Spleen (tissue), 11 donors: Measurements from ENCODE around the gene RANBP1. TPM values are rescaled to one million over a fixed set of nuclear protein-coding genes. Genes with fewer than 3 reads are reported as not detected.

ENCODE experiments used
- DNase-seq: peaks from one replicate; pipeline ENCODE4 v3.0.0-alpha.2; 2020
- H3K27ac ChIP-seq, 8 donors: fragments of 200-600 bp; sonication (generic) in 7 of 8; 1 replicate in 4 of 8; 2 replicates in 4 of 8; pipeline versions ENCODE4 v1.5.0 to v1.8.0; 2016 to 2021; ENCODE audit warnings: inconsistent platforms in 4 of 8, mild to moderate bottlenecking in 4 of 8, moderate library complexity in 1 of 8
- H3K27me3 ChIP-seq, 7 donors: fragments of 200-600 bp; sonication (generic) in 6 of 7; replicated peaks in 1 of 7; 1 replicate in 4 of 7; 2 replicates in 3 of 7; pipeline versions ENCODE4 v1.5.0 to v1.8.0; 2016 to 2021; ENCODE audit warnings: inconsistent platforms in 3 of 7, mild to moderate bottlenecking in 1 of 7
- H3K36me3 ChIP-seq, 6 donors: fragments of 200-600 bp; sonication (generic) in 5 of 6; 1 replicate in 4 of 6; 2 replicates in 2 of 6; pipeline versions ENCODE4 v1.5.0 to v1.8.0; 2016 to 2021; ENCODE audit warnings: inconsistent platforms in 2 of 6
- H3K4me1 ChIP-seq, 6 donors: fragments of 200-600 bp; sonication (generic) in 5 of 6; 1 replicate in 3 of 6; 2 replicates in 3 of 6; pipeline versions ENCODE4 v1.5.0 to v1.8.0; 2016 to 2021; ENCODE audit warnings: inconsistent platforms in 3 of 6
- H3K4me3 ChIP-seq, 8 donors: fragments of 200-600 bp; sonication (generic) in 7 of 8; 1 replicate in 4 of 8; 2 replicates in 4 of 8; pipeline versions ENCODE4 v1.5.0 to v1.8.0; 2016 to 2021; ENCODE audit warnings: inconsistent platforms in 4 of 8, mild to moderate bottlenecking in 4 of 8, moderate library complexity in 2 of 8
- H3K9me3 ChIP-seq, 8 donors: fragments of 200-600 bp; sonication (generic) in 7 of 8; 1 replicate in 4 of 8; 2 replicates in 4 of 8; pipeline versions ENCODE4 v1.5.0 to v1.8.0; 2016 to 2021; ENCODE audit warnings: inconsistent platforms in 4 of 8
- POLR2A ChIP-seq, 3 donors: fragments of 450-650 bp; IDR thresholded peaks; one replicate each; pipeline ENCODE4 v1.5.1; 2017; ENCODE audit warnings: antibody characterized with exemption in 3 of 3, mild to moderate bottlenecking in 1 of 3
- POLR2AphosphoS5 ChIP-seq, 3 donors: sonication (generic); formaldehyde crosslinking; IDR thresholded peaks; one replicate each; pipeline ENCODE4 v1.5.1; 2017; ENCODE audit warnings: antibody characterized with exemption in 3 of 3
- WGBS, 5 donors: extraction: QIAGEN DNeasy Blood & Tissue Kit in 3 of 5; methylation state at CpG; one replicate each; pipeline versions ENCODE4 v1.1.5 to v1.1.7; 2013 to 2018; 5-methylcytosine and 5-hydroxymethylcytosine counted together
- intact Hi-C: fragments of 100-400 bp; cut with DNase I; formaldehyde crosslinking; loops from one replicate; pipeline ENCODE4 v1.15.0; 2023; ENCODE audit warnings: low total_unique reads
- polyA plus RNA-seq, 3 donors: library from polyadenylated mRNA; stranded (reverse); fragments of 200-250 nt; gene quantifications; one replicate each; pipeline ENCODE4 v1.2.1, GENCODE V29; 2013
- total RNA-seq, 7 donors: library from RNA; depleted of rRNA in 3 of 7; stranded (reverse); fragments of >200 nt in 3 of 7; fragmentation: NEBNext Ultra II Directional in 4 of 7; extraction: Animal tissue kit (Norgen Biotek cat#: 25700) in 4 of 7; gene quantifications; one replicate each; pipeline versions ENCODE4 v1.1.0 to v1.2.1, GENCODE V29; 2016 to 2021
- TF ChIP-seq, protein P1 (sequence below), 11 experiments: fragments of 200-600 bp in 7 of 11; fragments of 450-650 bp in 4 of 11; sonication (generic) in 4 of 11; IDR thresholded peaks in 8 of 11; conservative IDR thresholded peaks in 3 of 11; 1 replicate in 7 of 11; 2 replicates in 4 of 11; pipeline versions ENCODE4 v1.4.0 to v1.8.0; 2016 to 2021; ENCODE audit warnings: antibody characterized with exemption in 11 of 11, inconsistent platforms in 4 of 11, mild to moderate bottlenecking in 1 of 11
- donor health status: healthy with polysubstance abuse.
- donor health status: DM: no; HTN: no; CAD: no; lungs with moderate emphysema.
- donor health status: DM: no; HTN: no; CAD: no.
- donor health status: Bipolar disorder and iron deficiency.
- donor health status: healthy.
- donor health status: DM: no; HTN: no; CAD: no.
- donor health status: DM: yes; HTN: yes; CAD: no.

RANBP1 gene
- total and polyA plus RNA-seq, 10 donors, result 52.6 to 111 (median 94.6) TPM

DNA sequence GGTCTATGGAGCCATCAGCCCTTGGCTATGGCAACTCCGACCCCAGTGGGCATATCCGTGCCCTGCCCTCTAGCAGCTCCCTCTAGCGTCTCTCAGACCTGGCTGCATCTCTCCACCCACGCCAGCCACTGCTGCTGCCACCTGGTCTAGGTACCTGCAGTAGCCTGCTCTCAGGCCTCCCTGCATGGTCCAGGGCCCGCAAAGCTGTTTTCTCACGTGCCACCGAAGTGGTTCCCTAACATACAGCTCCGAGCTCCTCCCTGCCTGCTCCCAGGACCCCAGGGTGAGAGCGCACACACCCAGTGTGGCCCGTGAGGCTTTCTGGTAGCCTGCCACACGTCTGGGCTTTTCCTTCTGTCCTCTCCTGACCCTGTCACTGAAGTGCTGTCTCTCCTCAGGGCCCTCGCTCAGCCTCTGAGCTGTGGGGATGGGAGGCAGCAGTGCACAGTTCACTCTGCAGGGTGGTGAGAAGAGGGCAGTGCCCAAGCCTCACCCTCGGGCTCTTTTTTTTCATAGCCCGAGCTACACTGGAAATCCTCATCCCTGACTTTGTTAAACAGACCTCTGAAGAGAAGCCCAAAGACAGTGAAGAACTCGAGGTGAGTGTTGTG is 21.6 kb upstream of the RANBP1 start:
- intact Hi-C loops, result no loop called here
- WGBS, 5 donors, result 94 to 97% (median 96%) methylated on average over 14 to 15 of the region's 15 CpGs
- no peaks in the 10 kb centered on the region for H3K27me3 ChIP-seq
- peaks cover 0 to 8% (median 2%) of the 10 kb centered on the region in 8 donors for H3K9me3 ChIP-seq
- H3K4me3 ChIP-seq, result no peak overlapping the region
- TF ChIP-seq, protein P1, sequence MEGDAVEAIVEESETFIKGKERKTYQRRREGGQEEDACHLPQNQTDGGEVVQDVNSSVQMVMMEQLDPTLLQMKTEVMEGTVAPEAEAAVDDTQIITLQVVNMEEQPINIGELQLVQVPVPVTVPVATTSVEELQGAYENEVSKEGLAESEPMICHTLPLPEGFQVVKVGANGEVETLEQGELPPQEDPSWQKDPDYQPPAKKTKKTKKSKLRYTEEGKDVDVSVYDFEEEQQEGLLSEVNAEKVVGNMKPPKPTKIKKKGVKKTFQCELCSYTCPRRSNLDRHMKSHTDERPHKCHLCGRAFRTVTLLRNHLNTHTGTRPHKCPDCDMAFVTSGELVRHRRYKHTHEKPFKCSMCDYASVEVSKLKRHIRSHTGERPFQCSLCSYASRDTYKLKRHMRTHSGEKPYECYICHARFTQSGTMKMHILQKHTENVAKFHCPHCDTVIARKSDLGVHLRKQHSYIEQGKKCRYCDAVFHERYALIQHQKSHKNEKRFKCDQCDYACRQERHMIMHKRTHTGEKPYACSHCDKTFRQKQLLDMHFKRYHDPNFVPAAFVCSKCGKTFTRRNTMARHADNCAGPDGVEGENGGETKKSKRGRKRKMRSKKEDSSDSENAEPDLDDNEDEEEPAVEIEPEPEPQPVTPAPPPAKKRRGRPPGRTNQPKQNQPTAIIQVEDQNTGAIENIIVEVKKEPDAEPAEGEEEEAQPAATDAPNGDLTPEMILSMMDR (IDR thresholded peaks at IDR 0.05 in 8 of 11, conservative IDR thresholded peaks at IDR 0.05 in 3 of 11), result no peak
- TF ChIP-seq POLR2A (IDR thresholded peaks at IDR 0.05), result no peak
- TF ChIP-seq POLR2AphosphoS5 (IDR thresholded peaks at IDR 0.05), result no peak
- peak; percentile 64 for DNase-seq
- H3K27ac ChIP-seq, result no peak overlapping the region
- peaks cover 3 to 100% (median 91%) of the 10 kb centered on the region in 6 donors for H3K36me3 ChIP-seq
- peaks cover 0 to 45% (median 24%) of the 10 kb centered on the region in 6 donors for H3K4me1 ChIP-seq

DNA sequence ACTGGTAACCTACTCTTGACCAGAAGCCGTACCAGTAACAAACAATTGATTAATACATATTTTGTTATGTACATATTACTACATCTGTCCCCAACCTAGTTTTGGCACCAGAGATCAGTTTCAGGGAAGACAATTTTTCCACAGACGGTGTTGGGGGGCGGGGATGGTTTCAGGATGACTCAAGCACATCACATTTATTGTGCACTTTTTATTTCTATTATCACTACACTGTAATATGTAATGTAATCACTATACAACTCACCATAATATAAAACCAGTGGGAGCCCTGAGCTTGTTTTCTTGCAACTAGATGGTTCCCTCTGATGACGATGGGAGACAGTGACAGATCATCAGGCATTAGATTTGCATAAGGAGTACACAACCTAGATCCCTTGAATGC is 20.4 kb upstream of the RANBP1 start:
- intact Hi-C loops, result no loop called here
- Histone ChIP-seq H3K27ac (no peak overlapping the region), H3K4me3 (no peak overlapping the region), H3K27me3 (no peaks in the 10 kb centered on the region), H3K36me3 (peaks cover 0 to 100% (median 90%) of the 10 kb centered on the region in 6 donors), H3K4me1 (peaks cover 0 to 48% (median 26%) of the 10 kb centered on the region in 6 donors), H3K9me3 (peaks cover 0 to 8% (median 2%) of the 10 kb centered on the region in 8 donors)
- TF ChIP-seq, protein P1 (IDR thresholded peaks at IDR 0.05 in 8 of 11, conservative IDR thresholded peaks at IDR 0.05 in 3 of 11), result no peak
- no peak for TF ChIP-seq POLR2A (IDR thresholded peaks at IDR 0.05)
- TF ChIP-seq POLR2AphosphoS5 (IDR thresholded peaks at IDR 0.05), result no peak
- 85 to 95% (median 88%) methylated on average over 4 of the region's 4 CpGs for WGBS, 5 donors
- no peak for DNase-seq

DNA sequence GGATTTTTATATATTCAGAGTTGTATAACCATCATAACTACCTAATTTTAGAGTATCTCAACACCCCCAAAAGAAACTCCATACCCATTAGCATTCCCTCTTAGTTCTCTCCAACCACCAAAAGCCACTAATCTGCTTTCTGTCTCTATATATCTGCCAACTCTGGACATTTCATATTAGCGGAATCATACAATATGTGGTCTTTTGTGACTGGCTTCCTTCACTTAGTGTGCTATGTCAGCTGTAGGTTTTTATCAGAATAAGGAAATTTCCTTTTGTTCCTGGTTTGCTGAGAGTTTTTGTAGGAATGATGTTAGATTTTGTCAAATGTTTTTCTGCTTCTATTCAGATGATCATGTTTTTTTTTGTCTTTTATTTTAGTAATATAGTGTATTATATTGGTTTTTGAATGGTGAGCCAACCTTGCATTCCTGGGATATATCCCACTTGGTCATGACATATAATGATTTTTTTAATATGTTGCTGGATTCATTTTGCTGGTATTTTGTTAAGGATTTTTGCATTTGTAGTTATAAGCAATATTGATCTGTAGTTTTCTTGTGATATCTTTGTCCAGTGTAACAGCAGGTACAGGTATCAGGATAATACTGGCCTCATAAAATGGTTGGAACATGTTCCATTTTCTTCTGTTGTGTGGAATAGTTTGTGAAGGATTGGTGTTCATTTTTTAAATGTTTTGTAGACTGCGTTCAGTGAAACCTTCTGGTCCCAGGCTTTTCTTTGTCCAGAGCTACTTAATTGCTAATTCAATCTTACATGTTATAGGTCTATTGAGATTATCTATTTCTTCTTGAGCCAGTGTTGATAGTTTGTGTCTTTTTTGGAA is 19.1 kb upstream of the RANBP1 start:
- Histone ChIP-seq H3K36me3 (peaks cover 0 to 100% (median 86%) of the 10 kb centered on the region in 6 donors), H3K9me3 (peaks cover 0 to 8% (median 2%) of the 10 kb centered on the region in 8 donors), H3K27me3 (no peaks in the 10 kb centered on the region), H3K27ac (no peak overlapping the region), H3K4me3 (no peak overlapping the region), H3K4me1 (peaks cover 0 to 39% (median 14%) of the 10 kb centered on the region in 6 donors)
- TF ChIP-seq, protein P1 (IDR thresholded peaks at IDR 0.05 in 8 of 11, conservative IDR thresholded peaks at IDR 0.05 in 3 of 11), result no peak
- TF ChIP-seq POLR2A (IDR thresholded peaks at IDR 0.05) (no peak), POLR2AphosphoS5 (IDR thresholded peaks at IDR 0.05) (no peak)
- WGBS, 5 donors, result 98 to 100% (median 99%) methylated on average over 2 of the region's 2 CpGs
- intact Hi-C loops, result no loop called here
- no peak for DNase-seq
